Measurements from ENCODE around the gene RNU2-1. TPM values are rescaled to one million over a fixed set of nuclear protein-coding genes. Genes with fewer than 3 reads are reported as not detected.
A peak's percentile ranks its signal among the peaks of the same experiment; 100 is the strongest.
"Not testable (repeated sequence)": the region's sequence is repeated elsewhere in the genome, so short reads cannot be mapped to it uniquely, and the experiment has no call there.

The RNU2-1 gene
- polyA plus RNA-seq, 1 donor = not detected

DNA sequence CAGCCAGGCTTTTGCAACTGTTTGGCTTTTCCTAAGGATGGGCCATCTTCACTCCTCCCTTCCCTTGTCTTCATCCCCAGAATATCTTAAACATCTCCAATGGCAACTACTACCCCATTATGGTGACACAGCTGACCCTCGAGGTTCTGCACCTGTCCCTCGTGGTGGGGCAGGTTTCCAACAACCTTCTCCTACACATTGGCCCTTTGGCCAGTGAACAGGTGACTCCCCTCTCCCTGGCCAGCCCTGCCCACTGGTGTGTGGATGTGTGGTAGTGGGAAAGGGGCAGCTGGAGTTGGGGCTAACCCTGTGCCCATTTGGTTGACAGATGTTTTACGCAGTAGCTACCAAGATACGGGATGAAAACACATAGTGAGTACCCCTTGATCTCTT lies 17.4 kb downstream of the RNU2-1 start:
- no peak for DNase-seq (ENCODE audit: low read depth)

DNA sequence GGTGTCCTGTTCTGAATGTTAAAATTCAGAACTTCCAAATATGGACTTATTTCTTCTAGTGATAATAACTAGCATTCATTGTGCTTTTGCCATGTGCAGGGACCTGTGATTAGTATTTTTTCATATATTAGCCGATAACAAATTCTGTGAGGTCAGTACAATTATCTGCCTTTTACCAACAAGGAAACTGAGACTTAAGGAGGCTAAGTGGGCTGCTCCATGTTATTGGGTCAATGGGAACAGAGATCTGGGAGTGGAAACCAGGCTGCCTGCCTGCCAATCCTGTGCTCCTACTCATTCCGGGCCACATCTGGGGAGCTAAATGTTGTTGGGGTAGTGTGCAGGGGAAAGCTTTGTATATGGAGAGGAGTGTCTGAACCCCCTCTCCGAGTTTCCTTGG lies 18.4 kb downstream of the RNU2-1 start:
- no peak for DNase-seq (ENCODE audit: low read depth)

DNA sequence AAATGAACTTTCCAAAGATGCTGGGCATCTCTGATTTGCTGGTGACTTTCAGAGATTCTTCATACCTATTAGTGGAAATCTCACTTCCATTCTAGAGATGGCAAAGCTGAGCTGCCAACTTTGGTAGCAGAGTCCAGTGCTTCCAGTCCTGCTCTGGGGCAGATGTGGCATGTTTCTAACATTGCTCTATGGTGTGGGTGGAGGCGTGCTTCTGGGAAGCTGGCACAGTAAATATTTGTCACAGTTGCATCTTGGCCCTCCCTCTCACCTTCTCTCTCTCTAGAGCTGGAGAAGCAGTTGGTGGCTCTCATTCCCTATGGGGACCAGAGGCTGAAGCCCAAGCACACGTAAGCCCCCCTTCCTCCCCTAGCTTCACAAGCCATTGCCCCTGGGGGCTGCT lies 20.2 kb downstream of the RNU2-1 start:
- DNase-seq (ENCODE audit: low read depth) = no peak

GRCh38 chr17:43212641-43213490 lies 20.9 kb downstream of the RNU2-1 start:
- no peak for DNase-seq (ENCODE audit: low read depth)

DNA sequence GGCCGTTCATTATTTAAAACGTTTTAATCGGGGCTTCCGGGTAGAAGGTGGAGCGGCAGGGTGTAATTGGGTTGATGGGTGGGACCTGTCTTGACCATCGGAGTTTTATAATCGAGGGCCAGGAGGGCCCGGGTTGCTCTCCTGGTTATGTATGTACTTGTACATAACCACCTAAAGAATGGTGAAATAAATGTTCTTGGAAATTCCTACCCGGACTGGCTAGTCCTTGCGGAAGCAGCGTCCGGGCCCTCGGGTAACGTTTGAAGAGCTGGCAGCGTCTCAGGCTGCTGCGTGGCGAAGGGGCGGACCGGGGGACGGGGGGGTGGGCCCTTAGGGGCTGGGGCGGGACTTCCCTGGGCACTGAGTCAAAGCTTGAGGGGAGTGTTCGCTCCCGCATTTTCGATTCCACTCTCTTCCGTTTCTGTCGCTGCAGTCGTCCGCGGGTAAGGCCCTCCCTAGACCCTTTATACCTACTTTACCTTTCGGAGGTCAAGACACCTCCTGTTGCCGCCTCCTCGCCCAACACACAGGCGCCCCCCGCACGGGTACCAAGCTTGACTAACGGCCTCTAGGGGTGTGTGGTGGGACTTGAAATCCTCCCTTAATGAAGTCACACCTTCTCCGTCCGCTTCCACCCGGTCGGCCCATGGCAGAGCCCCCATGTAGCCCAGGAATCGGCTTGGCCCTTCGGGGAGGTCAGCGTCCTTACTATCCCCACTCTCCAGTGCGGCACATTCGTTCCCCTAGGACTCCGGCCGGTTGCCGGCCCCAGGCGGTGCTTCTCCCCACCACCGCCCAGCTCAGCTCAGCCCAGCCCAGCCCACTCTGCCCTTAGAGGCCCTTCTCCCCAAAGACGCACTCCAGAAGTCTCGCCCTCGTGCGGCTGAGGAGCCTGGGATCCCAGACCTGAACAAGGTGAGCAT lies 22.0 kb downstream of the RNU2-1 start, which contains the start of gene TMEM106A:
TSS of gene TMEM106A (plus strand) at position 396 of the 923 bp plus-strand sequence. CDS start 1,167 bp downstream, outside the sequence.
- peak; percentile 43 for DNase-seq (ENCODE audit: low read depth)

GRCh38 chr17:43211123-43211479 lies 22.7 kb downstream of the RNU2-1 start:
- no peak for DNase-seq (ENCODE audit: low read depth)

DNA sequence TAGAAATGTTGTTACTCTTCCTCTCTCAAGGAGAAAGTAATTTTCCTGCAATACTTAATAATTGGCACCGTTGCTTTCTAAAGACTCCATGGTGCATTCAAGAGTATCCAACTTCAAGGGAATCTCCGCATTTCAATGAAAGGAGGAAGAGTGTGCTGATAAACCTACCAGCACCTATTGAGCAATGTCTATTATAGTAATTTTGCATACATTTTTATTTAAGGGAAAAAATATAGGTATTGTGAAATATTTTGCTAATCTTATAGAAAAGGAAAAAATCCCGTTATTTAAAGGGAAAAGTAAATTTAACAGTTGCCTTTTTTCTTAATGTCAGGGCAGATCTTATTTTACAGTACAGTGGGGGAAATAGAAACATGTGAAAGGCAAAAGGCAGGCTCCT lies 23.2 kb downstream of the RNU2-1 start:
- DNase-seq (ENCODE audit: low read depth) = no peak

DNA sequence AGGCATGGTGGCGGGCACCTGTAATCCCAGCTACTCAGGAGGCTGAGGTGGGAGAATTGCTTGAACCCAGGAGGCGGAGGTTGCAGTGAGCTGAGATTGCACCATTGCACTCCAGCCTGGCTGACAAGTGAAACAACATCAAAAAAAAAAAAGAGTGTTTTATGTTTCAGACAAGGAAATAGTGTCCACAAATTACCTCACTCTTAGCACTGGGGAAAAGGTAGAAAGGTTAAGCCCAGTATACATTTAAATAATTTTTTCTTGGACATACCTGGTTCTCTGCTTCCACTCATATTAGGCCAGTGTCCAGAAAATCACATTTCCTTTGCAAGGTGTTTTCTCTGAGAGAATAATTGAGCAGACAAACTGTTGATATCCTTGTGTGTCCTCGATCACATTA lies 30.8 kb downstream of the RNU2-1 start:
- not testable (repeated sequence) for DNase-seq (ENCODE audit: low read depth)

DNA sequence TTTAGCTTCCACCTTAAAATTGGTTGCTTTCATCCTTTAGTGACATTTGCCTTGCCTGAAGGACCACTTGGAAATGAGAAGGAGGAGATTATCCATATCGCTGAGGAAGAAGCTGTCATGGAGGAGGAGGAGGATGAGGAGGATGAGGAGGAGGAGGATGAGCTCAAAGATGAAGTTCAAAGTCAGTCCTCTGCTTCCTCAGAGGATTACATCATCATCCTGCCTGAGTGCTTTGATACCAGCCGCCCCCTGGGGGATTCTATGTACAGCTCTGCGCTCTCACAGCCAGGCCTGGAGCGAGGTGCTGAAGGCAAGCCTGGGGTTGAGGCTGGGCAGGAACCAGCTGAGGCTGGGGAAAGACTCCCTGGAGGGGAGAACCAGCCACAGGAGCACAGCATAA lies 33.6 kb downstream of the RNU2-1 start:
- DNase-seq (ENCODE audit: low read depth) = no peak

DNA sequence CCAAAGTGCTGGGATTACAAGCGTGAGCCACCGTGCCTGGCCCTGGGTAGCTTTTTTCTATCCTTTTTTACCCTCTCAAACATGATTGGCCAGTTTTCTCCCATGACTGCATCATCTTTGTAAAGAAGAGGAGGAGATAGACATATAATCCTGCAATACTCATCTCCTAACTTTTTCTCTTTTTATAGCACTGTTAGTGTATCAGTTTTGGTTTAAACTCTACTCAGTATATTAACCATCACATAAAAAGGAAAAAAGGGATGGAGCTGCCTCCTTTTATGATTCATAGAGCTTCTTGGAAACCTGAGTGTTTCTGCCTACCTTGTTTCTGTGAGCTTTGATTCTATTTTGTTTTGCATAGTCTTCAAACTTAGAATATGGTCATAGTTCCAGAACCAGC lies 34.1 kb downstream of the RNU2-1 start:
- DNase-seq (ENCODE audit: low read depth) = no peak

DNA sequence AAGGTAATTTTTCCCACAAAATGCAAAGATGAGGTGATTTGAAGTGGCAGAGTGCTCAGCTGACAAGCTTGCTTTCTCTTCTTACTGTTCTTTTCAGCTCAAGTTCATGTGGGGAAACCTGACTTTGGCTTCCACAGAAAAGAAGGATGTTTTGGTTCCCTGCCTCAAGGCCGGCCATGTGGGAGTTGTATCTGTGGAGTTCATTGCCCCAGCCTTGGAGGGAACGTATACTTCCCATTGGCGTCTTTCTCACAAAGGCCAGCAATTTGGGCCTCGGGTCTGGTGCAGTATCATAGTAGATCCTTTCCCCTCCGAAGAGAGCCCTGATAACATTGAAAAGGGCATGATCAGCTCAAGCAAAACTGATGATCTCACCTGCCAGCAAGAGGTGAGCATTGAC lies 40.5 kb downstream of the RNU2-1 start:
- no peak for DNase-seq (ENCODE audit: low read depth)

DNA sequence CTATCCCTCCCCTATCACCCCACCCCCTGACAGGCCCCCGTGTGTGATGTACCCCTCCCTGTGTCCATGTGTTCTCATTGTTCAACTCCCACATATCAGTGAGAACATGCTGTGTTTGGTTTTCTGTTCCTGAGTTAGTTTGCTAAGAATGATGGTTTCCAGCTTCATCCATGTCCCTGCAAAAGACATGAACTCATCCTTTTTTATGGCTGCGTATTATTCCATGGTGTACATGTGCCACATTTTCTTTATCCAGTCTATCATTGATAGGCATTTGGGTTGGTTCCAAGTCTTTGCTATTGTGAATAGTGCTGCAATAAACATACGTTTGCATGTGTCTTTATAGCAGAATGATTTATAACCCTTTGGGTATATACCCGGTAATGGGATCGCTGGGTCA lies 47.1 kb downstream of the RNU2-1 start:
- not testable (repeated sequence) for DNase-seq (ENCODE audit: low read depth)

- no peak for DNase-seq (ENCODE audit: low read depth)
Measured at GRCh38 chr17:43183921-43184320, 49.9 kb downstream of the RNU2-1 start.

Other genes with a start within 250 kb of the RNU2-1 start
- gene RPL27, start 235.6 kb downstream of the RNU2-1 start, polyA plus RNA-seq (ENCODE audit: insufficient read length) = 2,614 TPM
- 3.4 TPM for gene IFI35, start 227.2 kb downstream of the RNU2-1 start, polyA plus RNA-seq (ENCODE audit: insufficient read length)
- 59.9 TPM for gene VAT1, start 211.6 kb downstream of the RNU2-1 start, polyA plus RNA-seq (ENCODE audit: insufficient read length)
- 0.49 TPM for gene RND2, start 208.7 kb downstream of the RNU2-1 start, polyA plus RNA-seq (ENCODE audit: insufficient read length)
- 8.9 TPM for gene BRCA1, start 108.6 kb downstream of the RNU2-1 start, polyA plus RNA-seq (ENCODE audit: insufficient read length)
- 57.5 TPM for gene NBR1, start 62.8 kb downstream of the RNU2-1 start, polyA plus RNA-seq (ENCODE audit: insufficient read length)
- gene TMEM106A, start 22.1 kb downstream of the RNU2-1 start, polyA plus RNA-seq (ENCODE audit: insufficient read length) = 8.8 TPM
- gene CCDC200, start 5.4 kb downstream of the RNU2-1 start, polyA plus RNA-seq (ENCODE audit: insufficient read length) = 10.0 TPM
- 8.5 TPM for gene ARL4D, start 165.0 kb upstream of the RNU2-1 start, polyA plus RNA-seq (ENCODE audit: insufficient read length)
- gene DHX8, start 250.0 kb upstream of the RNU2-1 start, polyA plus RNA-seq (ENCODE audit: insufficient read length) = 23.8 TPM